IPS-NIHi7 (cell line): ENCODE data around the gene CHRNA7.

ENCODE experiments used
- DNase-seq: peaks from one replicate; pipeline ENCODE4 v3.0.0; 2012; ENCODE audit warnings: mixed read lengths; ENCODE audit errors: extremely low spot score

CHRNA7 gene

DNA sequence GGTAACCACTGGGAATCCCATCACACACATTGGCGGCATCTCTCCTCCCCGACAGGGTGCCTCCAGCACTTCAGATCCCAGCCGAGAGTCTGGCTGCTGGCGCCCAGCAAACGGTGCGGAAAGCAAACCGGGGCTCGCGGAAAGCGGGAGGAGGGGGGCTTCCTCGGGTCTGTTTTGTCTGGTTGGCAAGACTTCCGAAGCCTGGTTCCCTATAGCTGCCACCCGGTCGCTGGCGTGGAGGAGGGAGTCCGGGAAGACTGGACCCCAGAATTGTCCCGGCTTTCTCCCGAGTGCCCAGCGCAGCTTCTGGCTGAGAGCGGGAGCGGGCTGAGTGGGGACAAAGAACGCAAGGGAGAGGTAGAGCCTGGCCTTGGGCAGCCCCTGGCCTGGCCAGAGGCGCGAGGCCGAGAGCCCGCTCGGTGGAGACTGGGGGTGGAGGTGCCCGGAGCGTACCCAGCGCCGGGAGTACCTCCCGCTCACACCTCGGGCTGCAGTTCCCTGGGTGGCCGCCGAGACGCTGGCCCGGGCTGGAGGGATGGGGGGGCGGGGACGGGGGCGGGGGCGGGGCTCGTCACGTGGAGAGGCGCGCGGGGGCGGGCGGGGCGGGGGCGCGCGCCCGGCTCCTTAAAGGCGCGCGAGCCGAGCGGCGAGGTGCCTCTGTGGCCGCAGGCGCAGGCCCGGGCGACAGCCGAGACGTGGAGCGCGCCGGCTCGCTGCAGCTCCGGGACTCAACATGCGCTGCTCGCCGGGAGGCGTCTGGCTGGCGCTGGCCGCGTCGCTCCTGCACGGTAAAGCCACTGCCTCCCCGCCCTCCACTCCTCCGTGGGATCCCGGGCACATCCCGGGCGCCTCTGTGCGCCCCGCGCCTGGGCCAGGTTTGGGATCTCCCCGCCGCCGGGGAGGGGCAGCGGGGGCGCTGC is at the start of gene CHRNA7:
Gene CHRNA7 (plus strand): TSS at position 654 of the 920 bp plus-strand sequence. CDS start 80 bp downstream, at position 734.
- peak; percentile 85 for DNase-seq

DNA sequence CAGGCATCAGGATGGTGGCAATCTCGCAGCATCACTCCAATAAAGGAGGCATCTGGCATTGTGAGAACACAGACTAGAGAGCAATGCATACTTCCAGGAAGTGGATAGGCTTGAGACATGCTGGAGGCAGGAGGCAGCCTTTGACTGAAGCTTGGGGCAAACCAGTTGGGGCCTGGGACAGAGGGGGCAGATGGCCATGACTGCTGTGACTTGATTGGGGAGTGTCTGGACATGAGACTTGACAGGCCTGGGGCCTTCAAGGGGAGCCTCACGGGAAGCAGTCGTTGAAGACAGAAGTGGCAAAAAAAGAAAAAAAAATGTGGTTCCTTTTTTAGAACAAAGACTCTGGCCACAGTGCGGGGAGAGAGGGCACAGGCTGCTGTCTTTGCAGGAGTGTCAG is 44.7 kb upstream of the CHRNA7 start:
- DNase-seq, result no peak

- no peak for DNase-seq
Measured at GRCh38 chr15:31993062-31993461, 37.3 kb upstream of the CHRNA7 start.

DNA sequence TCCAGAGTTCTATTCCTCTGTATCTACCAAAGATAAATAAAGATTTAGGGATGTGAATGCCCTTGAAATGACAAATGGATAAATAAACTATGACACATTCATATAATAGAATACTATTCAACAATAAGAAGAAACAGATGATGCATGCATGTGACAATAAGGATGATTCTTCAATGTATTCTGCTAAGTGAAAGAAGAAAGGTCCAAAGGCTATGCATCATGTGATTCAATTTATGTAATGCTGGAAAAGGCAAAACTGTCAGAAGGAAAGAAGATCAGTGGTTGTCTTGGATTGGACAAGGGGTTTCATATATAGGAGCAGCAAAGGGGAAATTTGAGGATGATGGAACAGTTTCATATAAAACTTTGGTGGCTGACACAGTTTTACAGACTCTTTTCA is 32.6 kb upstream of the CHRNA7 start:
- DNase-seq, result no peak

- no peak for DNase-seq
Measured at GRCh38 chr15:32003558-32003957, 26.8 kb upstream of the CHRNA7 start.

DNA sequence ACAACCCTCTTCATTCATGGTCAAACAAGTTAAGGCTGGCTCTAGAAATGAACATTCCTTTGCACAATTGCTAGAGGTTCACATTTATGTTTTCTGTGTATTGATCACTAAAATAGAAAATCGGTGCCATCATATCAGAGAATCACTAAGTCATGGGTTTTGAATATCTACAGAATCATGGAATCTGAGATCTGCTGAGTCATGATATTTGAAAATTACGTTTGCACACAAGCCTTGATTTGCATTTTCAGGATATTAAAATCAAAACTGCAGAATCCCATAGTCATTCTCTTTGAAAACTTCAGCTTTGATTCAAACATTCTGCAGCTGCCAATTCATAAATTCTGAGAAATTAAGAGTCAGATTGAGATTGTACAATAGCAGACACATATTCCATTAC is 26.1 kb upstream of the CHRNA7 start:
- DNase-seq, result no peak

DNA sequence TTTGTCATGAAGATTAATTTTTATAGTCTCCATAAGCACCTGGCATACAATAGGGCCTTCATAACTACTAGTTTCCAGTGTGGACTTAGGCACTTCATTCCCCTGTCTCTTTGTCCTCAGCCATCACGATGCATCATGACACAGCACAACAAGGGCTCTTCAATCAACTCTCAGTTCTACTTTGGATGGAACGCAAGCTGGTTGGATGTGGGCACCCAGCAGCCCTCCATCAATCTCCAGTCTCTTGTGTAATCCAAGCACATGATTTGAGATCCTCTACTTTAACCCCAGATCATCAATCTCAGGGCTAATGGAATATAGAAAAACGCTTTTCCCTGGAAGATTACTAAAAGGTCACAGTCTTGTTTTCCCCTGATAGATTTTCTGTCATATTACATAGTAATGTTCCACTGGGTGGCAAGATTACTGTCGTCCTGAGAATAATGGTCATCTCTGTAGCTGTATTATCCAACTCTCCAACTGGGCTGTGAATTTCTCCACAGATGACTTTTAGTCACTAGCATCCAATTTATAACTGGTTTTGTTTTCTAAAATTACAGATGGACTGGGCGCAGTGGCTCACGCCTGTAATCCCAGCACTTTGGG is 22.9 kb upstream of the CHRNA7 start:
- no peak for DNase-seq

DNA sequence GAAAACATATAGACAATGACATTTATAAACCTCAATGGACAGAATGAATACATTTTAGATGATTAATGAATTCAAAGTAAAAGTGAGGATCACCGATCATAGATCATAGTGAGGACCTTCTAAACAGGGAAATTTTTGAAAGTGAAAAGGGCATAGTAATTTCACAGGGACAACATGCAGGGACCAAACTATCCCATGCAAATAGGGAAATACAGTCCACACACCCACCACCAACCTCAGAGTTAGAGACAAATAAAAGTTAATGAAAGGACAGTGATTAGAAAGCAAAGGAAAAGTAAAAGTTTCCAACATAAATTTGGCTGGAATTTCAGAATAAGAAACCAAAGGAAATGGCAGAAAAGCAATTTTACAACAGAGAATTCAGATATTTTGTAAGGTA is 15.4 kb upstream of the CHRNA7 start:
- no peak for DNase-seq

- no peak for DNase-seq
Measured at GRCh38 chr15:32020156-32020555, 10.2 kb upstream of the CHRNA7 start.

- peak; percentile 70 for DNase-seq
Measured at GRCh38 chr15:32028921-32029320, 1.4 kb upstream of the CHRNA7 start.

DNA sequence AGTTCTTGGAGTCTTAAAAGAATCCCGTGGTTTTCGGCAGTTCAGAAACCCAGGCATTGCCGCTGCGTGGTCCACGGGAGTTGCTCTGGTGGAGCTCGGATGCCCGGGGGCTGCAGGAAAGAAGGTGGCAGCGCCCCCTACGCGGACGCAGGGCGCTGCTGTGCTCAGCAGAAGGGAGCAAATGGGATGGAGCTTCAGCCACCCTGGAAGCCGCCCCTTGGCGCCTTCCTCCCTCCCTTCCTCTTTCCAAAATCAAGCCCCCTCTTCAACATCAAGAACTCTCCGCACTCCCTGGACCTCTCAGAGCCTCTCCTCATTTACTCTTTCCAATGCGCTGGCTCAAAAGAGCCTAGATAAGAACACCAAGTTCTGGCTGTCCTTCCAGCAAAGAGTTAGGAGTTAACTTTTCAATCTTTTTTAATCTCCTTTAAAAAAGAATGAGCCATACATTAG is 880 bp upstream of the CHRNA7 start:
- peak; percentile 57 for DNase-seq

DNA sequence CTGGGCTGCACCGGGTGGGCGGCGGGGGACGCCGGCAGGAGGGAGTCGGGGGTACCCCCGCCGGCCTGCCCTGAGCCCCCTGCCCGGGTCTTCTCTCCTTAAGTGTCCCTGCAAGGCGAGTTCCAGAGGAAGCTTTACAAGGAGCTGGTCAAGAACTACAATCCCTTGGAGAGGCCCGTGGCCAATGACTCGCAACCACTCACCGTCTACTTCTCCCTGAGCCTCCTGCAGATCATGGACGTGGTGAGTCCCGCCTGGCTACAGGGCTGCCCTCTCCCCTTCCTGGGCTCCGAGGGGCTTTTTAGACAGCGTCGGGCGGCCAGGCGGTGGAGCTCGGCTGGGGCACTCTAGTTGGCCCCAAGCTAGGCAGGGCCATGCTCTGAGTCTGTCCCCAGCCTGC is 480 bp downstream of the CHRNA7 start:
- peak; percentile 26 for DNase-seq

- DNase-seq, result no peak
Measured at GRCh38 chr15:32033186-32033890, 3.0 kb downstream of the CHRNA7 start.

DNA sequence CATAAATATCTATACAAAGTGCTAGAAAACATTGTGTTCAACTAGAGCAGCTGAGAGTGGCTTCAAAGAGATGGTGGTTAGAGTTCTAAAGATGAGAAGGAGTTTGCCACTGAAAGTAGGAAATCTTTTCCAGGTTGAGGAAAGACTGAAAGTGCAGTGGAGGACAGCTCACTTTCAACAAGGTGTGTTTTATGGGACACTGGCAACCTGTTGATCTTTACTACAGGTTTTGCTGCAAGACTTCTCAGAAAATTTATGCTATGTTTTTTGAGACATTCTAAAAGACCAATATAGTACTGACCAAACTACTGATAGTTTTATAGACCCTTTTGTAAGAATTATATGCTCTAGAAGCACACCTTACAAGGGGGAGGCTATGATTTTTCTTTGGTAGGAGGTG is 3.8 kb downstream of the CHRNA7 start:
- DNase-seq, result no peak

- DNase-seq, result no peak
Measured at GRCh38 chr15:32035285-32035684, 5.0 kb downstream of the CHRNA7 start.

DNA sequence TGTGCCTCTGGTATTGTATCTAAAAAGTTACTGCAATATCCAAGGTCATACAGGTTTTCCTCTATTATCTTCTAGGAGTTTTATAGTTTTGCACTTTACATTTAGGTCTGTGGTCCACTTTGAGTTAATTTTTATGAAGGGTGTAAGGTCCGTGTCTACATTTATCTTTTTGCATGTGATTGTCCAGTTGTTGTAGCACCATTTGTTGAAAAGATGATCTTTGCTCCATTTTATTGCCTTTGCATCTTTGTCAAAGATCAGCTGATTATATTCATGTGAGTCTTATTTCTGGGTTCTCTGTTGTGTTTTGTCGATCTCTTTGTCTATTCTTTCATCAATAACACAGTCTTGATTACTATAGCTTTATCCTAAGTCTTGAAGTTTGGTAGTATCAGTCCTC is 6.7 kb downstream of the CHRNA7 start:
- DNase-seq, result no peak

- no peak for DNase-seq
Measured at GRCh38 chr15:32041294-32041693, 11.0 kb downstream of the CHRNA7 start.

- DNase-seq, result no peak
Measured at GRCh38 chr15:32042269-32042972, 12.1 kb downstream of the CHRNA7 start.

DNA sequence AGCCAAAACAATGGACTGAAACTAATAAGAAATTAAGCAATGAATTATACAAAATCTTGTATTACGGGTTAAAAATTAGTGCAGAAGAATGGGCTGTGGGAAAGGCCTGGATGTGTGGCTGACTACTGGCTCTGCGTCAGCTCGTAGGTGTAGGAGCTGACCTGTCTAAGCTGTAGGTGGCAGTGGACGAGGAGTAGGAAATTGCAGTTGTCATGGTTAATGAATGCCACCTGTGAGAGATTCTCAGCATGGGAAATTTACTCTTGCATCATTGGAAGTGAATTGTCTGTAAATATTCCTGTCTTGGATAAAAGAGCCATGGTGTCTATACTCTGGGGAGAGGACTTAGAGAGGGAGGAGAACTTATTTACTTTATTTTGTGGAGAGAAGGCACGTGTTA is 23.4 kb downstream of the CHRNA7 start:
- DNase-seq, result peak; percentile 10

DNA sequence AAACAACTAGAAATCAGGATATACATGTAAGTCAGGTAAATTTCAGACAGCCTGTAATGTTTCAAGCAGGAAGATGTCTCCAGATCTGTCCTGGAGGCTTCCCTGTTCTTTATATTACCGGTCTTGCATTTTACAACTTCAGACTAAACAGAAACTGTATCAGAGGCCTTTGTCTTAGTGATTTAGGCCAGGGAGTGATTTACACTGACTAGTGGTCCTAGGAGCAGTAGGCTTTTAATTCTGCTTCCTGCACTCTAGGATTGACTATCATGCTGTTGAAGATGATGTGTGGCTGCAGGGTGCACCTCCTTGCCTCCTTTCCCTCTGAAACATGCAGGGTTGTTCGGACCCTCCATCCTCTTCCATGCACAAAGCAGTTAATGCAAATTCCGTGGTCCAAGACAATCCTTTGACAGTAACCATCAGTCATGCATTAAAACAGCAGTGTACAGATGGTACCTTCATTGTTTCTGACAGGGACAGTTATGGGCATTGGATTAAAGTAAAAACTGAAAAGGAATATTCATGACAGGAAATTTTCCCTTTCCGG is 27.6 kb downstream of the CHRNA7 start:
- DNase-seq, result no peak

- no peak for DNase-seq
Measured at GRCh38 chr15:32060706-32061105, 30.4 kb downstream of the CHRNA7 start.

- DNase-seq, result no peak
Measured at GRCh38 chr15:32067115-32067514, 36.8 kb downstream of the CHRNA7 start.
